ENCODE measurements around the gene ZFYVE1.
"Not testable (repeated sequence)": the region's sequence is repeated elsewhere in the genome, so short reads cannot be mapped to it uniquely, and the experiment has no call there.

DNA sequence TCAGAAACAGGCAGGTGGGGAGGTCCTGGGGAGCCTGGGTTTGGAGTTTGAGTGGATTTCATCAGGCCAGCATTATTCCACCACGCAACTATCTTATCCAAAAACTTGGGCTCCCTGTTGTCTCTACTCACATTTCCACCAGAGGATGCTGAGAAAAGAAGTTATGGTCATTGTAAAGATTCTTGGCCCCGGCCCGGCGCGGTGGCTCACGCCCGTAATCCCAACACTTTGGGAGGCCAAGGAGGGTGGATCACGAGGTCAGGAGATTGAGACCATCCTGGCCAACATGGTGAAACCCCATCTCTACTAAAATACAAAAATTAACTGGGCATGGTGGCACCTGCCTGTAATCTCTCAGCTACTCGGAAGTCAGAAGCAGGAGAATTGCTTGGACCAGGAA, 70.2 kb downstream of the ZFYVE1 start:
- not testable (repeated sequence) for TF ChIP-seq GABPA, POLR2AphosphoS5 (IDR thresholded peaks at IDR 0.05; ENCODE audit: low read depth)
- TF ChIP-seq, protein P1, sequence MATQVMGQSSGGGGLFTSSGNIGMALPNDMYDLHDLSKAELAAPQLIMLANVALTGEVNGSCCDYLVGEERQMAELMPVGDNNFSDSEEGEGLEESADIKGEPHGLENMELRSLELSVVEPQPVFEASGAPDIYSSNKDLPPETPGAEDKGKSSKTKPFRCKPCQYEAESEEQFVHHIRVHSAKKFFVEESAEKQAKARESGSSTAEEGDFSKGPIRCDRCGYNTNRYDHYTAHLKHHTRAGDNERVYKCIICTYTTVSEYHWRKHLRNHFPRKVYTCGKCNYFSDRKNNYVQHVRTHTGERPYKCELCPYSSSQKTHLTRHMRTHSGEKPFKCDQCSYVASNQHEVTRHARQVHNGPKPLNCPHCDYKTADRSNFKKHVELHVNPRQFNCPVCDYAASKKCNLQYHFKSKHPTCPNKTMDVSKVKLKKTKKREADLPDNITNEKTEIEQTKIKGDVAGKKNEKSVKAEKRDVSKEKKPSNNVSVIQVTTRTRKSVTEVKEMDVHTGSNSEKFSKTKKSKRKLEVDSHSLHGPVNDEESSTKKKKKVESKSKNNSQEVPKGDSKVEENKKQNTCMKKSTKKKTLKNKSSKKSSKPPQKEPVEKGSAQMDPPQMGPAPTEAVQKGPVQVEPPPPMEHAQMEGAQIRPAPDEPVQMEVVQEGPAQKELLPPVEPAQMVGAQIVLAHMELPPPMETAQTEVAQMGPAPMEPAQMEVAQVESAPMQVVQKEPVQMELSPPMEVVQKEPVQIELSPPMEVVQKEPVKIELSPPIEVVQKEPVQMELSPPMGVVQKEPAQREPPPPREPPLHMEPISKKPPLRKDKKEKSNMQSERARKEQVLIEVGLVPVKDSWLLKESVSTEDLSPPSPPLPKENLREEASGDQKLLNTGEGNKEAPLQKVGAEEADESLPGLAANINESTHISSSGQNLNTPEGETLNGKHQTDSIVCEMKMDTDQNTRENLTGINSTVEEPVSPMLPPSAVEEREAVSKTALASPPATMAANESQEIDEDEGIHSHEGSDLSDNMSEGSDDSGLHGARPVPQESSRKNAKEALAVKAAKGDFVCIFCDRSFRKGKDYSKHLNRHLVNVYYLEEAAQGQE (IDR thresholded peaks at IDR 0.05; ENCODE audit: insufficient replicate concordance, low read depth) = not testable (repeated sequence)
- TF ChIP-seq, protein P2, sequence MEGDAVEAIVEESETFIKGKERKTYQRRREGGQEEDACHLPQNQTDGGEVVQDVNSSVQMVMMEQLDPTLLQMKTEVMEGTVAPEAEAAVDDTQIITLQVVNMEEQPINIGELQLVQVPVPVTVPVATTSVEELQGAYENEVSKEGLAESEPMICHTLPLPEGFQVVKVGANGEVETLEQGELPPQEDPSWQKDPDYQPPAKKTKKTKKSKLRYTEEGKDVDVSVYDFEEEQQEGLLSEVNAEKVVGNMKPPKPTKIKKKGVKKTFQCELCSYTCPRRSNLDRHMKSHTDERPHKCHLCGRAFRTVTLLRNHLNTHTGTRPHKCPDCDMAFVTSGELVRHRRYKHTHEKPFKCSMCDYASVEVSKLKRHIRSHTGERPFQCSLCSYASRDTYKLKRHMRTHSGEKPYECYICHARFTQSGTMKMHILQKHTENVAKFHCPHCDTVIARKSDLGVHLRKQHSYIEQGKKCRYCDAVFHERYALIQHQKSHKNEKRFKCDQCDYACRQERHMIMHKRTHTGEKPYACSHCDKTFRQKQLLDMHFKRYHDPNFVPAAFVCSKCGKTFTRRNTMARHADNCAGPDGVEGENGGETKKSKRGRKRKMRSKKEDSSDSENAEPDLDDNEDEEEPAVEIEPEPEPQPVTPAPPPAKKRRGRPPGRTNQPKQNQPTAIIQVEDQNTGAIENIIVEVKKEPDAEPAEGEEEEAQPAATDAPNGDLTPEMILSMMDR (IDR thresholded peaks at IDR 0.05; ENCODE audit: insufficient read depth, low read length) = not testable (repeated sequence)

Measured in HL-60 (cell line).